RWPE1 (cell line): ENCODE data around the gene ANKRD34A.

Experiments used
- CTCF ChIA-PET: fragments of 350-600 bp; sonication (Branson Sonifier 250); formaldehyde crosslinking; extraction: SDS; loops from one replicate; lab custom pipeline; 2021; lab: Yijun Ruan, JAX
- POLR2A ChIA-PET: fragments of 400-600 bp; formaldehyde crosslinking; extraction: SDS; loops from one replicate; lab custom pipeline; 2020; ENCODE audit warnings: antibody characterized with exemption; ENCODE audit not compliant: low non-redundant PET; lab: Yijun Ruan, JAX
- DNase-seq: peaks from one replicate; pipeline ENCODE4 v3.0.0; 2012; ENCODE audit warnings: low spot score
- H3K27ac ChIP-seq: fragments of 450-650 bp; 2 replicates; pipeline ENCODE4 v1.5.1; 2017
- TF ChIP-seq, protein P1 (sequence below): fragments of 450-650 bp; conservative IDR thresholded peaks from 2 replicates; pipeline ENCODE4 v1.5.1; 2017; ENCODE audit warnings: low read depth, mild to moderate bottlenecking

Gene ANKRD34A

GRCh38 chr1:145985129-145985501, 20.7 kb upstream of the ANKRD34A start:
- TF ChIP-seq, protein P1, sequence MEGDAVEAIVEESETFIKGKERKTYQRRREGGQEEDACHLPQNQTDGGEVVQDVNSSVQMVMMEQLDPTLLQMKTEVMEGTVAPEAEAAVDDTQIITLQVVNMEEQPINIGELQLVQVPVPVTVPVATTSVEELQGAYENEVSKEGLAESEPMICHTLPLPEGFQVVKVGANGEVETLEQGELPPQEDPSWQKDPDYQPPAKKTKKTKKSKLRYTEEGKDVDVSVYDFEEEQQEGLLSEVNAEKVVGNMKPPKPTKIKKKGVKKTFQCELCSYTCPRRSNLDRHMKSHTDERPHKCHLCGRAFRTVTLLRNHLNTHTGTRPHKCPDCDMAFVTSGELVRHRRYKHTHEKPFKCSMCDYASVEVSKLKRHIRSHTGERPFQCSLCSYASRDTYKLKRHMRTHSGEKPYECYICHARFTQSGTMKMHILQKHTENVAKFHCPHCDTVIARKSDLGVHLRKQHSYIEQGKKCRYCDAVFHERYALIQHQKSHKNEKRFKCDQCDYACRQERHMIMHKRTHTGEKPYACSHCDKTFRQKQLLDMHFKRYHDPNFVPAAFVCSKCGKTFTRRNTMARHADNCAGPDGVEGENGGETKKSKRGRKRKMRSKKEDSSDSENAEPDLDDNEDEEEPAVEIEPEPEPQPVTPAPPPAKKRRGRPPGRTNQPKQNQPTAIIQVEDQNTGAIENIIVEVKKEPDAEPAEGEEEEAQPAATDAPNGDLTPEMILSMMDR, result no peak
- H3K27ac ChIP-seq, result peak overlapping the region; percentile 76
- POLR2A ChIA-PET, result no interaction called here
- CTCF ChIA-PET, result interaction anchor here (1.2 kb wide), 1 partner anchor 22 kb away, joined by 8 read pairs; no protein-coding TSS in a partner anchor
- no peak for DNase-seq

- CTCF ChIA-PET, result interaction anchor here (0.5 kb wide), 1 partner anchor 22 kb away, joined by 3 read pairs; no protein-coding TSS in a partner anchor
- POLR2A ChIA-PET, result no interaction called here
- H3K27ac ChIP-seq, result no peak overlapping the region
- DNase-seq, result no peak
- TF ChIP-seq, protein P1, result no peak
These were observed 19.8 kb upstream of the ANKRD34A start for GRCh38 chr1:145983960-145984830.

DNA sequence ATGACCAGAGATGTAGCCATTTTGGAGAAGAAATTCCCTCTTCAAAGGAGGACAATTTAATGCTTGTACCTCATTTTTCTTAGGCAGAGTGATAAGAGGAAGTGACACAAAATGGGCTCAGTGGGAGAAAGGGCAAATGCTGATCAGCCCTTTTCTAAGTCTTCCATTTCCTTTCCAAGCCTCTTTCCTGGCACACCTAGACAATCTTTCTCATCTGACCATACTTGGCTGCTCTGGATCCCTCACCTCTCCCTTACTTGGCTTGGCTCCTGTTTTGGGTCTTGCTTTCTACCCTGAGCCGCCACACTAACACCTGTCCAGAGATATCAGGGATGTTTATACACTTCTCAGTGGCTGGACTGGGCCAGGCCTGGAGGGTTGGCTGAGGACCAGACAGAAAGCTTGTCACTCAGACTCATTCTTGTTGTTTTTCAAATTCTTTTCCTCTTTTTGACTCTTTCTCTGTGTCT, 18.9 kb upstream of the ANKRD34A start:
- no peak overlapping the region for H3K27ac ChIP-seq
- no peak for DNase-seq
- POLR2A ChIA-PET, result no interaction called here
- CTCF ChIA-PET, result no interaction called here
- TF ChIP-seq, protein P1, result no peak

GRCh38 chr1:145982010-145982723, 17.8 kb upstream of the ANKRD34A start:
- ChIA-PET POLR2A (interaction anchor here (0.6 kb wide), 1 partner anchor 56 kb away, joined by 5 read pairs; no protein-coding TSS in a partner anchor), CTCF (interaction anchor here (5.6 kb wide), 1 partner anchor 25 kb away, joined by 54 read pairs; no protein-coding TSS in a partner anchor)

DNA sequence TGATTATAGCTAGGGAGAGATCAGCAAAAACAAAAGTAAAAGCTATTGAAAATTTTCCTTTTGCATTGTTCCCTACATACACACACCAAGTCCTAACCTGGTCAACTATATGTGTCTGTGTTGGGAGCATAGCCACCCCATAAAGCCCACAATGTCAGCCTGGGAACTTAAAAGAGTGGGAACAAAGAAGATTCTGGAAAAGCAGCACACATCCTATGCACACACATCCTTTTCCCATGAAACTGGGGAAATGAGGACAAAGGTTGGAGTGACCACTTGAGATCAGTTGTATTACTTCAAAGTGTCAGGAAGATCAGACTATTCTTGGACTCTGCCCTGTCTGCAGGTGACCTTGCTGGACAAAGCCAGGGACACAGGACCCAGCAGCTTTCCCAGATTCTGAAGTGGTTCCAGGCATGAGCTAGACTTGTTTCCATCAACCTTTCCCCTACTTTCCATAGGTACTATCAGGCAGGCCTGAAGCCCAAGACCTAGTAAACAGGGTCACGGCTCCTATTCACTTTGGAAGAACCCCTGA, 16.2 kb upstream of the ANKRD34A start:
- TF ChIP-seq, protein P1, result no peak

More at GRCh38 chr1:145982010-145982723, 17.8 kb upstream of the ANKRD34A start:
- TF ChIP-seq, protein P1, result no peak
- no peak for DNase-seq
- H3K27ac ChIP-seq, result no peak overlapping the region

More for the DNA sequence above, 16.2 kb upstream of the ANKRD34A start:
- ChIA-PET POLR2A (no interaction called here), CTCF (interaction anchor here (0.6 to 5.6 kb wide), 3 partner anchors 21 to 27 kb away, joined by 3 to 54 read pairs (median 6); no protein-coding TSS in a partner anchor)
- peak overlapping the region; percentile 91 for H3K27ac ChIP-seq
- DNase-seq, result no peak
